T-helper 22 cell (primary cell): ENCODE measurements around the gene PYGL.
"Not testable (repeated sequence)": the region's sequence is repeated elsewhere in the genome, so short reads cannot be mapped to it uniquely, and the experiment has no call there.

Experiments
- DNase-seq: peaks from one replicate; pipeline ENCODE4 v3.0.0-alpha.2; 2020; ENCODE audit warnings: low read depth

PYGL gene

DNA sequence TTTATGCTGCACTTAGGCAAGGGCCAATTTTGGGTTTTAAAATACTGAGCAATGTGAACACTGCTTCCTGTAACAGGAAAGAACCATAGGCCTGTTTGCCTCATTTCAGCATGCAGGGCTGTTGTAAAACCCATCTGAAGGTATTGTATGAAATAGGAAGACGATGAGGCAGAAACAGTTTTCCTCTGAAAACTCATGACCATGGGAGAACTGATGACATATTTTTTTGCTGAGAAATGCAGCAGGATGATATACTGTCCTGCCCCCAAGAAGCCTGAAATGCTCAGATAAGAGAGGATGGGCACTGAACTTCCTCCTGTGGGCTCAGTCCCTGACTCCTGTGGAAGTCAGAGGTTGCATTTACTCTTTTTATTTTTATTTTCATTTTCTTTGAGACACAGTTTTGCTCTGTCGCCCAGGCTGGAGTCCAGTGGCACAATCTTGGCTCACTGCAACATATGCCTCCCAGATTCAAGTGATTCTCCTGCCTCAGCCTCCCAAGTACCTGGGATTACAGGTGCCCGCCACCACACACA lies 17.4 kb downstream of the PYGL start:
- DNase-seq = no peak

DNA sequence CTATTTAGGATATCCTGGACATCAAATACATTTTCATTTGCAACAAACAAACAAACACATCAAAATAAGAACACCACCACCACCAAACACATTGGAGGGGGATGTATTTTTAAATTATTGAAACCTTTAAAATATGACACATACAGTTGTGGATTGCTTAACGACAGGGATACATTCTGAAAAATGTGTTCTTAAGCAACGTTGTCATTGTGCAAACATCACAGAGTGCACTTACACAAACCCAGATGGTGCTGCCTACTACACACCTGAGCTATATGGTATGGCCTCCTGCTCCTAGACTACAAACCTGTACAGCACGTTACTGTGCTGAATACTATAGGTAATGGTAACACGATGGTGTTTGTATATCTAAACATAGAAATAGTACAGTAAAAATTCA lies 19.4 kb downstream of the PYGL start:
- no peak for DNase-seq

GRCh38 chr14:50924236-50924635 lies 20.0 kb downstream of the PYGL start:
- no peak for DNase-seq

GRCh38 chr14:50922803-50923202 lies 21.5 kb downstream of the PYGL start:
- no peak for DNase-seq

- no peak for DNase-seq
Measured at GRCh38 chr14:50920482-50921230, 23.6 kb downstream of the PYGL start.

DNA sequence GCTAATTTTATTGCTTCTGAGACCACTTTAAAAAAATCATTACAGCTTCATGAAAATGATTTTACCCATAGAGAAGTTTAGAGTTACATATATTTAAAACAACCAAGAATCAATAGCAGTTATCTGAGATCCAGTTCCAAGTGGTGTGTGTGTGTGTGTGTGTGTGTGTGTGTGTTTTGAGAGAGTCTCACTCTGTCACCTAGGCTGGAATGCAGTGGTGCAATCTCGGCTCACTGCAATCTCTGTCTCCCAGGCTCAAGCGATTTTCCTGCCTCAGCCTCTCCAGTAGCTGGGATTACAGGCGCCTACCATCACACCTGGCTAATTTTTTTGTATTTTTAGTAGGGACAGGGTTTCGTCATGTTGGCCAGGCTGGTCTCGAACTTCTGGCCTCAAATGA lies 24.8 kb downstream of the PYGL start:
- not testable (repeated sequence) for DNase-seq

- DNase-seq = no peak
Measured at GRCh38 chr14:50917449-50917848, 26.8 kb downstream of the PYGL start.

GRCh38 chr14:50910495-50911420 lies 33.5 kb downstream of the PYGL start:
- DNase-seq = no peak

- no peak for DNase-seq
Measured at GRCh38 chr14:50906326-50907065, 37.8 kb downstream of the PYGL start.

DNA sequence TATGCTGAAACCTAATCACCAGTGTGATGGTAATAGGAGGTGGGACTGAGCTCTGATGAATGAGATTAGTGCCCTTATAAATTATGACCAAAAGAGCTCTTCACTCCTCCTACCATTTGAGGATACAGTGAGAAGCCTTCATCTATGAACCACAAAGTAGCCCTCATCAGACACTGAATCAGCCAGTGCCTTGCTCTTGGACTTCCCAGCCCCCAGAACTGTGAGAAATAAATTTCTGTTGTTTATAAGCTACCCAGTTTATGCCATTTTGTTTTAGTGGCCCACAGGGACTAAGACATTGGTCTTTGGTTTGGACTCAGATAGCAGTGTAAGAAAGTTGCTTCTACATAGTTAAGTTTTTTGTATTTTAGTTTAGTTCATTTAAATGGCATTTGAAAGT lies 39.6 kb downstream of the PYGL start:
- DNase-seq = no peak

DNA sequence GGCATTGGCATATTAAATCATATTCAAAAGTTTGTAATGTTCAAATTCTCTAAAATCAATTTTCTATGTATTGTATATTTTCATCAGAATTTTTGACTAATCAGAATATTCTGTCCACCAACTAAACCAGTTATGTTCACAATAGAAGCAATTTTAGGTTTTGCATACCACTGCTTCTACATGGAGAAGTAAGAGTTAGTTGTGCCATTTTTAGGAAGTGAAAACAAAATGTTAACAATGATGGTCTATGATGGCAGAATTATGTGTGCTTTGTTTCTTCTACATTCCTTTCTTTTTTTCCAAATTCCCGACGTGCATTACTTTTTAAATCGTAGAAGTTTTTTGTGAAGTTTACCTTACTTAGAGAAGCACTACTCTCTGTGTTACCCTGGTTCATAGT lies 42.9 kb downstream of the PYGL start:
- no peak for DNase-seq

DNA sequence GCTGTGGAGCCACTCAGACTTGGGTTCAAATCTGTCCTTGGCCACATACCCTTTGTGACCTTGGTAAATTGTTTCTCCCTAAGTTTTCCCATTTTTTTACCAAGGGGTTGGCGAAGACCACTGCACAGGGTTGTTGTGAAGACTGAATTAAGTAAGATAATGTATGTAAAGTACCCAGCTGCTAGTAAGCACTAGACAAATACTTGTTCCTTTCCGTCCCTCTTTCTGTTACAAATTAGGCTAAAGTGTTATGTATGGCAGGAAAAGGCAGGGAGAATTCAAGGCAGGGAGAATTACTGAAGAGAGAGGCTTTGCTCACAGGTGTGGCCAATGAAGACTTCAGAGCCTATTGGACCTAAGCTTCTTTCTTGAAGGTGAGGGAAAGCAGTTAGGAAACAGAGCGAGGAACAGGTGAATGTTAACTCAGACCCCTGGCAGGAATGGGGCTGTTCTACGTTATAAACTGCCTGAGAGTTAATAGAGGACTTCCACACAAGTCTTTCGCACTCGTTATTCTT lies 46.6 kb downstream of the PYGL start:
- no peak for DNase-seq

GRCh38 chr14:50897005-50897404 lies 47.3 kb downstream of the PYGL start:
- not testable (repeated sequence) for DNase-seq

DNA sequence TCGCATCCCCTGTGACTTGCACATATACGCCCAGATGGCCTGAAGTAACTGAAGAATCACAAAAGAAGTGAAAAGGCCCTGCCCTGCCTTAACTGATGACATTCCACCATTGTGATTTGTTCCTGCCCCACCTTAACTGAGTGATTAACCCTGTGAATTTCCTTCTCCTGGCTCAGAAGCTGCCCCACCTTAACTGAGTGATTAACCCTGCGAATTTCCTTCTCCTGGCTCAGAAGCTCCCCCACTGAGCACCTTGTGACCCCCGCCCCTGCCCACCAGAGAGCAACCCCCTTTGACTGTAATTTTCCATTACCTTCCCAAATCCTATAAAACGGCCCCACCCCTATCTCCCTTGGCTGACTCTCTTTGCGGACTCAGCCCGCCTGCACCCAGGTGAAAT lies 47.9 kb downstream of the PYGL start:
- not testable (repeated sequence) for DNase-seq

GRCh38 chr14:50892255-50892654 lies 52.0 kb downstream of the PYGL start:
- DNase-seq = no peak

GRCh38 chr14:50887476-50887875 lies 56.8 kb downstream of the PYGL start:
- DNase-seq = no peak

GRCh38 chr14:50883827-50884197 lies 60.5 kb downstream of the PYGL start:
- no peak for DNase-seq

DNA sequence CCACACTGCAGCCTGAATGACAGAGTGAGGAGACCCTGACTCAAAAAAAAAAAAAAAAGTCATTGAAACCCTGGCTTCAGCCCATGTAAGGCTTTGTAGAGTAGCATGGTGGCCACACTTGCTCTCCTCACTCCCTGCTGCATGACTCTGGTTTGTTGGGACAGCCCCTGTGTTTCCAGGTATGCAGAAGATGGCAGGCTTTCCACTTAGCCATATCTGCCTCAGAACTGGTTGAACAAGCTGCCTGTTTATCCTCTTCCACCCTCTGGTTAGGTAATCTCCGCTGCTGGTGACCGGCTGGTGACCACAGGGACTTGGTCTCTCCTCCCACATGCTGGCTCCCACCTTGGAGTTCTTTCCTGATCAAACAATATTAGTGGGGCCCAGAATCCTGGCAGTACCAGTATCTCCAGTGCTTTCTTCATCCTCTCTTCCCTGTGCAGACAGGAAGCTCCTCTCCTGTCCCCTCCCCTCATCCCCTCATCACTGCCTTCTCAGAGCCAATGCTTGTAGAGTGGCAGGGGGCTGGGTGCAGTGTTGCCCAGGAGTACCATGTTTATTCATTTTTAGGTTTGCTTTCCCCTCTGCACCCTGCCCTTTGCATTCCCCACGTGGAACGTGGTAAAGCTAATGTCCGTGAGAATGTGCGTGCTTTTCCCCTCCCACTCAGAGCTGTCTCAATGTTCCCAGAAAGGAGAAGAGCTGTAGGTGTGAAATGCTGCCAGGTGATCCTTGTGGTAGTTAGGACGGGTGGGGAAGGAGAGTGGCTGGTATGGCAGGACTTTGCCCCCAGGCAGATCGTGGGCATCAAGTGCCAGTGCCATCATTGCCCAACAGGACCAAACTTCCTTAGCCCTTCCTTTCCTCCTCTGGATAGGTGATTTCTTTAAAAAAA lies 61.1 kb downstream of the PYGL start:
- no peak for DNase-seq

DNA sequence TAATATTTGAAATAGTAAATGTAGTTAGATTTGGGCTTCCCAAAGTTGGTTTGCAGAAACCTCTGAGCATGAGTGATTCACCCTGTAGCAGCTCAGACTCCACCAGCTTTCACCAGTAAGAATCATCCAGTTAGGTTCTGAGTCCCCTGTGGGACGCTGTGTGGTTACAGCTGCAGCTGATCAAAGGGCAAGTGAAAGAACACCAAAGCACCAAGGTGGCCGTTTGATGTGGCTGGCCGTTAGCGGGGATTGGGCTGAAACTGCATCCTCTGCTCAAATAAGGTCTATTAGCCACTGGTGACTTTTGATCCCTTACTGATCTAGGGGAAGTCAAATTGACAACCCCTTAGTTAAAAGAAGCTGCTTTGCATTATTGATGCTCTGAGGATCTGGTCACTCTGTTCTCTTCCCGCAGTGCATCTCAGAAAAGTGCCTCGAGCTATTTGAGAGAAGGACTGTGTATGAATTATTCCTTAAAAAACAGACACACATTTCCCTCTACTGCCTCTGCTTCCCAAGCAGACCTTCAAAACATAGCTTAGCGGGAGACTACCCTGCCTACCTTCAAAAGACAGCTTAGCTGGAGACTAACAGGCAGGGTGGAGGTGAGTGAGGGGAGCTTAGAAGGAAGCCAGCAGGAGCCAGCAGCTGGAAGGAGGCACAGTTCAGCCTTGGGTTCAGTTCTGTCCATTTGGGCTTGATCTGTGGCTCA lies 68.8 kb downstream of the PYGL start:
- peak; percentile 24 for DNase-seq

GRCh38 chr14:50874757-50875156 lies 69.5 kb downstream of the PYGL start:
- no peak for DNase-seq
